IMR-90 (cell line): ENCODE measurements around the gene SERPINH1. TPM values are rescaled to one million over a fixed set of nuclear protein-coding genes. Genes with fewer than 3 reads are reported as not detected.
A peak's percentile ranks its signal among the peaks of the same experiment; 100 is the strongest.

Experiments
- ATAC-seq: fragments of 200-7000 bp; cut with Tn5 transposase; 2 replicates; pipeline ENCODE4 v1.9.1; 2020; ENCODE audit warnings: low read depth, mild to moderate bottlenecking, moderate library complexity
- BruUV-seq: library from RNA; stranded (reverse); fragments of 400-500 nt; replicated peaks from 2 replicates; lab custom pipeline; 2021; lab: Mats Ljungman, UMichigan
- CTCF ChIA-PET: fragments of 300-600 bp; formaldehyde crosslinking; extraction: SDS; loops from one replicate; lab custom pipeline; 2021; ENCODE audit warnings: antibody characterized with exemption; lab: Yijun Ruan, JAX
- POLR2A ChIA-PET: fragments of 300-600 bp; sonication (Branson Sonifier 250); formaldehyde crosslinking; loops from one replicate; lab custom pipeline; 2022; ENCODE audit warnings: antibody characterized with exemption; ENCODE audit not compliant: unreplicated experiment; lab: Charles Lee
- DNase-seq: peaks from one replicate; pipeline ENCODE4 v3.0.0; 2013
- H2AFZ ChIP-seq: replicated peaks from 2 replicates; pipeline ENCODE3; 2013; ENCODE audit warnings: low read length, mild to moderate bottlenecking; ENCODE audit not compliant: poor library complexity
- H2AK5ac ChIP-seq: 2 replicates; pipeline ENCODE4 v1.6.1; 2013; ENCODE audit warnings: low read depth, low read length, inconsistent platforms
- H2AK9ac ChIP-seq: replicated peaks from 2 replicates; pipeline ENCODE3; 2013; ENCODE audit warnings: mild to moderate bottlenecking, low read depth, low read length, moderate library complexity; ENCODE audit not compliant: poor library complexity
- H2BK120ac ChIP-seq: 2 replicates; pipeline ENCODE4 v1.6.1; 2013; ENCODE audit warnings: low read depth, low read length, inconsistent platforms
- H2BK15ac ChIP-seq: 3 replicates; pipeline ENCODE4 v1.6.1; 2013; ENCODE audit warnings: low read depth, low read length, inconsistent platforms
- H2BK20ac ChIP-seq: 2 replicates; pipeline ENCODE4 v1.6.1; 2013; ENCODE audit warnings: low read depth, mild to moderate bottlenecking, inconsistent platforms, low read length, moderate library complexity
- H2BK5ac ChIP-seq: 2 replicates; pipeline ENCODE4 v1.6.1; 2013; ENCODE audit warnings: mild to moderate bottlenecking, low read depth, low read length, inconsistent platforms; ENCODE audit not compliant: poor library complexity, severe bottlenecking
- H3K14ac ChIP-seq: replicated peaks from 2 replicates; pipeline ENCODE4 v1.6.1; 2013; ENCODE audit warnings: low read depth, low read length, inconsistent platforms
- H3K18ac ChIP-seq: 2 replicates; pipeline ENCODE4 v1.6.1; 2013; ENCODE audit warnings: low read depth, low read length, control low read depth
- H3K23ac ChIP-seq: 2 replicates; pipeline ENCODE4 v1.6.1; 2013; ENCODE audit warnings: low read depth, low read length, inconsistent platforms
- H3K27ac ChIP-seq: 2 replicates; pipeline ENCODE4 v1.5.1; 2013; ENCODE audit warnings: mild to moderate bottlenecking, control low read depth, low read length; ENCODE audit not compliant: insufficient read depth
- H3K27me3 ChIP-seq: 2 replicates; pipeline ENCODE4 v1.6.1; 2013; ENCODE audit warnings: low read length; ENCODE audit not compliant: control insufficient read depth, insufficient read depth
- H3K36me3 ChIP-seq: 2 replicates; pipeline ENCODE4 v1.6.1; 2013; ENCODE audit warnings: low read length, mixed read lengths; ENCODE audit not compliant: control insufficient read depth, insufficient read depth
- H3K4ac ChIP-seq: 2 replicates; pipeline ENCODE4 v1.6.1; 2013; ENCODE audit warnings: low read depth, low read length, inconsistent platforms
- H3K4me1 ChIP-seq: 2 replicates; pipeline ENCODE4 v1.6.1; 2013; ENCODE audit warnings: low read length, mixed read lengths; ENCODE audit not compliant: control insufficient read depth, insufficient read depth
- H3K4me2 ChIP-seq: 2 replicates; pipeline ENCODE4 v1.6.1; 2013; ENCODE audit warnings: low read depth, mild to moderate bottlenecking, control low read depth, low read length, moderate library complexity
- H3K4me3 ChIP-seq: 2 replicates; pipeline ENCODE4 v1.5.1; 2013; ENCODE audit warnings: low read depth, mild to moderate bottlenecking, control low read depth, low read length, moderate library complexity; ENCODE audit not compliant: insufficient read depth
- H3K56ac ChIP-seq: 2 replicates; pipeline ENCODE4 v1.6.1; 2013; ENCODE audit warnings: low read length, inconsistent platforms; ENCODE audit not compliant: insufficient read depth; ENCODE audit errors: extremely low read depth
- H3K79me1 ChIP-seq, 2 experiments: 2 replicates each; pipeline ENCODE4 v1.6.1; 2013; ENCODE audit warnings: low read length in 2 of 2, inconsistent platforms in 1 of 2, low read depth in 1 of 2
- H3K9ac ChIP-seq: 2 replicates; pipeline ENCODE4 v1.6.1; 2013; ENCODE audit warnings: low read depth, low read length, control low read depth
- H3K9me1 ChIP-seq: 2 replicates; pipeline ENCODE4 v1.6.1; 2013; ENCODE audit warnings: low read length, inconsistent platforms; ENCODE audit not compliant: insufficient read depth
- H3K9me3 ChIP-seq: 2 replicates; pipeline ENCODE4 v1.6.1; 2013; ENCODE audit warnings: low read length; ENCODE audit not compliant: control insufficient read depth, insufficient read depth
- H4K20me1 ChIP-seq: 2 replicates; pipeline ENCODE4 v1.6.1; 2013; ENCODE audit warnings: low read length, inconsistent platforms; ENCODE audit not compliant: insufficient read depth
- H4K5ac ChIP-seq: 2 replicates; pipeline ENCODE4 v1.6.1; 2013; ENCODE audit warnings: mild to moderate bottlenecking, low read depth, low read length, control low read depth
- H4K8ac ChIP-seq, 2 experiments: 2 replicates each; pipeline ENCODE4 v1.6.1; 2013; ENCODE audit warnings: low read depth in 2 of 2, low read length in 2 of 2, control low read depth in 1 of 2, inconsistent platforms in 1 of 2
- H4K91ac ChIP-seq: 2 replicates; pipeline ENCODE4 v1.6.1; 2013; ENCODE audit warnings: low read depth, low read length, inconsistent platforms; ENCODE audit not compliant: insufficient read depth
- CEBPB ChIP-seq: IDR thresholded peaks from 2 replicates; pipeline ENCODE4 v1.6.1; 2012; ENCODE audit warnings: low read depth, low read length, improper control_type of control experiment
- CTCF ChIP-seq: conservative IDR thresholded peaks from 2 replicates; pipeline ENCODE4 v1.5.1; 2012; ENCODE audit warnings: mild to moderate bottlenecking, low read depth, low read length, improper control_type of control experiment
- POLR2A ChIP-seq: IDR thresholded peaks from 2 replicates; pipeline ENCODE4 v1.6.1; 2012; ENCODE audit warnings: mild to moderate bottlenecking, low read depth, low read length
- WGBS, 2 experiments: methylation state at CpG; one replicate each; pipeline versions ENCODE4 v1.1.5 to v1.1.7; 2013; ENCODE audit warnings: missing lambda C conversion rate in 2 of 2; ENCODE audit not compliant: insufficient read length in 1 of 2; ENCODE audit errors: extremely low coverage in 2 of 2; 5-methylcytosine and 5-hydroxymethylcytosine counted together
- dilution Hi-C: fragments of 300-500 bp; cut with HindIII; formaldehyde crosslinking; loops from one replicate; pipeline ENCODE4 v1.14.3; 2018; ENCODE audit warnings: low sequenced_read_pairs; ENCODE audit not compliant: unreplicated experiment
- in situ Hi-C: fragments of 300-500 bp; cut with MboI; formaldehyde crosslinking; loops from 3 replicates; pipeline ENCODE4 v1.14.3; 2019; ENCODE audit warnings: low sequenced_read_pairs, inconsistent platforms, mixed read lengths
- intact Hi-C: fragments of 100-400 bp; cut with micrococcal nuclease; formaldehyde crosslinking; loops from 2 replicates; pipeline ENCODE4 v1.10.0; 2022
- polyA plus RNA-seq, 3 experiments: library from polyadenylated mRNA; depleted of rRNA; stranded (reverse); fragments of >200 nt; gene quantifications; 2 replicates each; pipeline ENCODE4 v1.2.3, GENCODE V29; 2012; ENCODE audit warnings: low replicate concordance in 1 of 3
- total RNA-seq: library from RNA; depleted of rRNA; stranded (reverse); fragments of >200 nt; gene quantifications from 2 replicates; pipeline ENCODE4 v1.2.3, GENCODE V29; 2012

The SERPINH1 gene
- total and polyA plus RNA-seq, 2 of the 4 experiments (the other 2 are of a cell fraction): 841 to 1,857 TPM

GRCh38 chr11:75576017-75576416 is 14.0 kb downstream of the SERPINH1 start:
- Histone ChIP-seq H2BK15ac (no peak overlapping the region), H3K9me3 (no peaks in the 10 kb centered on the region), H3K79me1 (peaks cover 17 to 31% of the 10 kb centered on the region in 2 experiments), H3K4me1 (peaks cover 2% of the 10 kb centered on the region; the same call in 1 of the 2 replicates), H3K18ac (no peak overlapping the region), H3K27ac (peak overlapping the region; percentile 8; the same call in 1 of the 2 replicates), H3K27me3 (no peaks in the 10 kb centered on the region), H3K14ac (no peak overlapping the region), H3K56ac (no peak overlapping the region), H3K4me2 (no peak overlapping the region), H2AK9ac (peak overlapping the region; percentile 22), H3K9ac (no peak overlapping the region), H3K4ac (no peak overlapping the region; the same call in 1 of the 2 replicates), H3K4me3 (no peak overlapping the region), H4K5ac (no peak overlapping the region), H2BK20ac (no peak overlapping the region), H3K36me3 (peaks cover 40% of the 10 kb centered on the region), H2BK120ac (no peak overlapping the region), H2BK5ac (no peak overlapping the region), H3K23ac (no peak overlapping the region), H4K8ac (0 out of 4 replicates have a peak overlapping the region, but pooled peaks of 1 of the 2 experiments have one; percentile 4), H3K9me1 (no peaks in the 10 kb centered on the region), H4K91ac (no peak overlapping the region), H2AK5ac (peak overlapping the region; percentile 29), H2AFZ (no peak overlapping the region), H4K20me1 (peaks cover 56% of the 10 kb centered on the region)
- no TSS peak for BruUV-seq
- ChIA-PET CTCF (interaction anchor here (0.6 to 1.8 kb wide), 5 partner anchors 11 to 1046 kb away, joined by 3 to 9 read pairs (median 5); no protein-coding TSS in a partner anchor), POLR2A (interaction anchor here (1.6 to 2.0 kb wide), 3 partner anchors 12 to 18 kb away, joined by 4 to 8 read pairs (median 8); partner anchors contain the start of gene SERPINH1)
- 50% methylated on average over 3 of the region's 6 CpGs; no CpG with 5 or more reads in 1 of the 2 experiments for WGBS, 2 experiments
- ATAC-seq (peak; percentile 1), DNase-seq (no peak)
- TF ChIP-seq CEBPB: no peak
- no peak for TF ChIP-seq CTCF
- TF ChIP-seq POLR2A: no peak
- dilution Hi-C loops: no loop called here
- in situ Hi-C loops: no loop called here
- intact Hi-C loops: no loop called here
